Measurements from ENCODE around the gene SCN11A. TPM values are rescaled to one million over a fixed set of nuclear protein-coding genes. Genes with fewer than 3 reads are reported as not detected.
A peak's percentile ranks its signal among the peaks of the same experiment; 100 is the strongest.

SCN11A gene
- total RNA-seq, result under 1 TPM in 1 of 2 experiments, not detected in 1; 0.08 TPM
- 0.06 TPM for polyA plus RNA-seq (2013, experiment 1 of 2)
- 0.11 TPM for polyA plus RNA-seq (2013, experiment 2 of 2)
- 0.05 to 2.3 (median 0.59) reads per million in 172 experiments for total RNA-seq

GRCh38 chr3:39051649-39052561 is at the start of gene SCN11A, which contains the start of gene WDR48:
TSS of gene SCN11A (minus strand) at chr3:39051944. CDS start at chr3:38950362, 101,582 bp downstream.
TSS of gene WDR48 (plus strand) at chr3:39052016. CDS start at chr3:39052026, 10 bp downstream.
- ChIA-PET CTCF (interaction anchor here (1.4 kb wide), 1 partner anchor 236 kb away, joined by 3 read pairs; no protein-coding TSS in a partner anchor), POLR2A (interaction anchor here (0.6 to 1.2 kb wide), 2 partner anchors 53 to 96 kb away, joined by 3 read pairs; no protein-coding TSS in a partner anchor)
- no peaks in the 10 kb centered on the region for H3K27me3 ChIP-seq (ENCODE audit: control insufficient read depth in 1 of 2, insufficient read depth in 2 of 2, low read length in 2 of 2)
- intact Hi-C loops (cut with DNase I, micrococcal nuclease), result loop anchor here (2.0 to 10.0 kb wide), 4 partner anchors 53 to 1405 kb away; partner anchors contain the start of genes RPL14 (in 1 of the 2) and SLC25A38 (in 1 of the 2)
- H3K9me3 ChIP-seq (ENCODE audit: control insufficient read depth in 1 of 2, insufficient read depth in 1 of 2, low read length in 2 of 2), result no peaks in the 10 kb centered on the region
- Mint-ChIP-seq H3K27ac (peak within 1 kb of the TSS; percentile 99), H3K4me1 (ENCODE audit: low read depth) (peaks cover 72% of the 10 kb centered on the region), H3K9me3 (no peaks in the 10 kb centered on the region), H3K27me3 (no peaks in the 10 kb centered on the region), H3K4me3 (peak within 1 kb of the TSS; percentile 95), H3K36me3 (ENCODE audit: low read depth) (peaks cover 19% of the 10 kb centered on the region)
- peaks cover 25% of the 10 kb centered on the region for H3K4me1 ChIP-seq (ENCODE audit: insufficient read depth, low read length)
- no peaks in the 10 kb centered on the region for H3K36me3 ChIP-seq (ENCODE audit: insufficient read depth, low read length)
- H3K4me3 ChIP-seq (ENCODE audit: low read length), result peak within 1 kb of the TSS; percentile 84
- no peak for TF ChIP-seq CTCF (IDR thresholded peaks at IDR 0.05)
- DNase-seq (peak; percentile 85 to 97 (median 90)), ATAC-seq (ENCODE audit: poor library complexity) (peak; percentile 89)
- H3K27ac ChIP-seq (ENCODE audit: low read depth in 1 of 2, low read length in 2 of 2), result peak within 1 kb of the TSS; percentile 90 to 95

DNA sequence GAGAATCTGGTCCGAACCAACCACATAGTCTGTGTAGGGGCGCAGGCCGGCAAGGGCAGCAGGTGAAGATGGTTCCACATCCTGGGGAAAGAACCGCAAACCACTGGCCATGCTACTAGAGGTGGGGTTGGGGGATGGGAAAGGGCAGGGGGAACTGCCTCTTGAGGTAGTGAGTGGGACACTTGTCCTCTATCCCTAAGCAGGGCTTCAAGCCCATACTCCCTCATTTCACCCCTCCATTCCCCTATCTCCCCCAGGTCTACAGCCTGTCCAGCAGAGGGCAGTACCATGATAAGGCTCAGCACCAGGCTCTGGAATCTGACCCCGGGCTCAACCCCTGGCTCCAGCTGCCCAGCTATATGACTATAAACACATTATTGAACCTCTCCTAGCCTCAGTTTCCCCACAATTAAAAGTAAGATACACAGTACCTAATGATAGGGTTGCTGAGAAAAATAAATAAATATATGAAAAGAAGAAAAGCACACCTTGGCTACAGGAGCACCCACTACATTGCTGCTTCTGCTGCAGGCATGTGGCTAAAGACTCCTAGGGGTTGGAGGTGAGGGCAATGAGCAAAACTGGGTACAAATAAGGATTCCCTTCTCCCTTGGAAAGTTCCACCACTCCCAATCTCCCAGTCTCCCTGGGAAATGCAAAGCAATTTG is 49.4 kb upstream of the SCN11A start:
- CTCF ChIA-PET, result interaction anchor here (0.5 to 1.3 kb wide), 4 partner anchors 13 to 276 kb away, joined by 3 to 7 read pairs (median 4); no protein-coding TSS in a partner anchor
- TF ChIP-seq CTCF (IDR thresholded peaks at IDR 0.05), result peak; percentile 69
- Mint-ChIP-seq H3K4me3 (no peak overlapping the region), H3K4me1 (ENCODE audit: low read depth) (peaks cover 42% of the 10 kb centered on the region), H3K27ac (peak overlapping the region; percentile 19), H3K27me3 (no peaks in the 10 kb centered on the region), H3K9me3 (no peaks in the 10 kb centered on the region), H3K36me3 (ENCODE audit: low read depth) (peaks cover 40% of the 10 kb centered on the region)
- POLR2A ChIA-PET, result no interaction called here
- peaks cover 49% of the 10 kb centered on the region for H3K36me3 ChIP-seq (ENCODE audit: insufficient read depth, low read length)
- H3K27ac ChIP-seq (ENCODE audit: low read depth in 1 of 2, low read length in 2 of 2), result no peak overlapping the region
- ATAC-seq (ENCODE audit: poor library complexity) (peak; percentile 66), DNase-seq (peak in 11 of 14 experiments; percentile 17 to 78 (median 37))
- H3K9me3 ChIP-seq (ENCODE audit: control insufficient read depth in 1 of 2, insufficient read depth in 1 of 2, low read length in 2 of 2), result no peaks in the 10 kb centered on the region
- no peaks in the 10 kb centered on the region for H3K27me3 ChIP-seq (ENCODE audit: control insufficient read depth in 1 of 2, insufficient read depth in 2 of 2, low read length in 2 of 2)
- H3K4me1 ChIP-seq (ENCODE audit: insufficient read depth, low read length), result peaks cover 39% of the 10 kb centered on the region
- H3K4me3 ChIP-seq (ENCODE audit: low read length), result no peak overlapping the region
- intact Hi-C loops (cut with DNase I, micrococcal nuclease), result loop anchor here (1.0 to 5.0 kb wide), 2 partner anchors 187 to 276 kb away; no protein-coding TSS in a partner anchor

DNA sequence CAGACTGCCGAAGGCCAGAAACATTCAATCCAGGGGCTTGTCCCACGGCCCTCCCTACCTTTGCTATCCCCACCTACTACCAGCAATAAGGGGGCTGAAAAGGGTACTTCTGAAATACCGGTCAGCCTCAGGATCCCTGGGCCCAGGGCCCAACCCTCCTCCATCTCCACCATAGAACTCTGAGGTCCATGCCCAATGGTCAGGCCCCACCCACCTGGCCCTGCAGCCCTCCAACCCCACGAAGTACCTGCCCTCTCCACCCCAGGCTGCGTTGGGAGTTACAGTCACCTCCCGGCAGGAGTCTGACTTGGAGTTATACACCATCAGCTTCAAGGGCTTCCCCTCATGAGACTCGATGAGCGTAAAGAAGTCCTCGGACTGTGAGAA is 48.7 kb upstream of the SCN11A start:
- Mint-ChIP-seq H3K9me3 (no peaks in the 10 kb centered on the region), H3K36me3 (ENCODE audit: low read depth) (peaks cover 47% of the 10 kb centered on the region), H3K4me3 (no peak overlapping the region), H3K27me3 (no peaks in the 10 kb centered on the region), H3K27ac (peak overlapping the region; percentile 19), H3K4me1 (ENCODE audit: low read depth) (peaks cover 35% of the 10 kb centered on the region)
- intact Hi-C loops (cut with DNase I, micrococcal nuclease), result loop anchor here in 1 of 2 experiments (5.0 kb wide), 1 partner anchor 277 kb away; no protein-coding TSS in a partner anchor
- CTCF ChIA-PET, result interaction anchor here (0.5 to 1.3 kb wide), 2 partner anchors 190 to 276 kb away, joined by 4 to 7 read pairs; no protein-coding TSS in a partner anchor
- Histone ChIP-seq H3K4me3 (ENCODE audit: low read length) (no peak overlapping the region), H3K9me3 (ENCODE audit: control insufficient read depth in 1 of 2, insufficient read depth in 1 of 2, low read length in 2 of 2) (no peaks in the 10 kb centered on the region), H3K36me3 (ENCODE audit: insufficient read depth, low read length) (peaks cover 55% of the 10 kb centered on the region), H3K27me3 (ENCODE audit: control insufficient read depth in 1 of 2, insufficient read depth in 2 of 2, low read length in 2 of 2) (no peaks in the 10 kb centered on the region), H3K4me1 (ENCODE audit: insufficient read depth, low read length) (peaks cover 33% of the 10 kb centered on the region), H3K27ac (ENCODE audit: low read depth in 1 of 2, low read length in 2 of 2) (no peak overlapping the region)
- ATAC-seq (ENCODE audit: poor library complexity) (no peak), DNase-seq (no peak)
- no peak for TF ChIP-seq CTCF (IDR thresholded peaks at IDR 0.05)
- POLR2A ChIA-PET, result interaction anchor here (0.6 kb wide), 1 partner anchor 50 kb away, joined by 3 read pairs; no protein-coding TSS in a partner anchor

Data from CD4-positive, alpha-beta T cell (primary cell).